HG02798 (cell line): ENCODE data around the gene TFDP1.
"Not testable (repeated sequence)": the region's sequence is repeated elsewhere in the genome, so short reads cannot be mapped to it uniquely, and the experiment has no call there.

ENCODE experiments used
- ATAC-seq: cut with Tn5 transposase; IDR thresholded peaks from one replicate; pipeline ENCODE4 v1.9.1; 2021; ENCODE audit warnings: mild to moderate bottlenecking; ENCODE audit not compliant: unreplicated experiment, poor library complexity

The TFDP1 gene

DNA sequence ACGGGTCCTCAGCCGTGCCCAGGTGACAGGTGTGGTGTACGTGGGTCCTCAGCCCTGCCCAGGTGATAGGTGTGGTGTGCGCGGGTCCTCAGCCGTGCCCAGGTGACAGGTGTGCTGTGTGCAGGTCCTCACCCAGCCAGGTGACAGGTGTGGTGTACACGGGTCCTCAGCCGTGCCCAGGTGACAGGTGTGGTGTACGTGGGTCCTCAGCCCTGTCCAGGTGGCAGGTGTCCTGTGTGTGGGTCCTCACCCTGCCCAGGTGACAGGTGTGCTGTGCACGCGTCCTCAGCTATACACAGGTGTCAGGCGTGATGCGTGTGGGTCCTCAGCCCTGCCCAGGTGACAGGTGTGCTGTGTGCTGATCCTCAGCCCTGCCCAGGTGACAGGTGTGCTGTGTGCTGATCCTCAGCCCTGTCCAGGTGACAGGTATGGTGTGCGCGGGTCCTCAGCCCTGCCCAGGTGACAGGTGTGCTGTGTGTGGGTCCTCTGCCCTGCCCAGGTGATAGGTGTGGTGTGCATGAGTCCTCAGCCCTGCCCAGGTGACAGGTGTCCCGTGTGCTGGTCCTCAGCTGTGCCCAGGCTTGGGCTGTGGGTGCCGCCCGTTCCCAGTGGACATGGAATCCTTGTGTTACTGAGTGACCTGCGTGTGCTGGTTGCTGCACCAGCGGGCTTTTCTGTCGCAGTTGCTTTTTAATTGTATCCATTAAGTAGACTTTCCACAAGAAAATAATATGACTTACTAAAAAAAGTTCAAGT is 9.7 kb downstream of the TFDP1 start:
- ATAC-seq = not testable (repeated sequence)

DNA sequence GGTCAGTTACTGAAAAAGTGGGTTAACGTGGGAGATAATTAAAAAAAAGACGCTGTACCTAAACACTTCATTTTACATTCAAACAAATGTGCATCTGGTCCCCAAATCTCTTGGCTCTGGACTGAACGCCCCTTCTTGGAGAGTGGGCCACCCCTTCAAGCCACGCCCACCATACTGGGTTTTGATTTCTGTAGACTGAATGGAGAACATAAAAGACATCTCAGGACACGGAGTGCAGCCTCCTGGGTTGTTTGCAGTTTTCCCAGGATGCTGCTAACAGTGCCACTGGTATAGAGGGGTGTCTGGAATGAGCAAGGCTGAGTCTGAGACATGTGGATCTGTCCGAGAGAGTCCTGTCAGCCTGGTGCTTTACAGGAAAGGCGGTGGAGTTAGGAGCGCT is 10.6 kb downstream of the TFDP1 start:
- no peak for ATAC-seq

DNA sequence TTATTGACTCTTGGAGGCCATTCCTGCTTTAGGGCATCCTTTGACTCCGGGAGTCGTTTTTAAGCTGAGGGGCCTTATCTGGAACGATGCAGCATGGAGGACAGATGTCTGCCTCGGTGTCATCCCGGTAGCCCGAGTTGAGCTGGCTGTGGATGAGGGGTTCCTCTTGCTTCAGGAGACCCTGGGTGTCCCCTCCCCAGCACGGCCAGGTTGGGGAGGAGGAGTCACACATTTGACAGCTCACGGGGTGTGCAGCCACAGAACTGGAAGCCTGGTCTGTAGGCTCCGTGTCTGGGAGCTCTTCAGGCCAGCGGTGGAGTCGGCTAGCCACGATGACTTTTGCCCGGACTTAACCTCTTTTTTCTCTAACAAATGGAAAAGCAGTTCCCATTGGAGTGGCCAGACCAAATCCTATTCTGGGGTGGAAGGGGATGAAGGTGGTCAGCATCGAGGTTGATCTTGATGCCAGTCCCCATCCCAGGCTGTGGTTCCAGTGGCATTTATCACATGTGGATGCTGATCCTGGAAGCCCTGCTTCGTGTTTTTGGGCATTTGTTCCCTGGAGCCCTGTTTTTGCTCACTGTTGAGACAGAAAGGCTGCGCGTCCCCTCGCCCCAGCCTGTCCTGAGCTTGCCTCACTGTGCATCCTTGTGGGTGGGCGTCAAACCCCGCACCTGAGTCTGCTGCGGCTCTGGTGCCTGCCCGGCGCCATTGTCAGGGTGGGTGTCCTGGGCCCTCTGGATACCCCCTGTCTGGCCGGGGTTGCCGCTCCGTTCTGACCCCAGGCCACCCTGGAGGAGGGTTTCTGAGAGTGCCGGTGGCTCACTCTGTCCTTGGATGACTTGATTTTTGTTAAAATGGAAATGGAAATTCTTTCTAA is 12.0 kb downstream of the TFDP1 start:
- ATAC-seq = no peak

DNA sequence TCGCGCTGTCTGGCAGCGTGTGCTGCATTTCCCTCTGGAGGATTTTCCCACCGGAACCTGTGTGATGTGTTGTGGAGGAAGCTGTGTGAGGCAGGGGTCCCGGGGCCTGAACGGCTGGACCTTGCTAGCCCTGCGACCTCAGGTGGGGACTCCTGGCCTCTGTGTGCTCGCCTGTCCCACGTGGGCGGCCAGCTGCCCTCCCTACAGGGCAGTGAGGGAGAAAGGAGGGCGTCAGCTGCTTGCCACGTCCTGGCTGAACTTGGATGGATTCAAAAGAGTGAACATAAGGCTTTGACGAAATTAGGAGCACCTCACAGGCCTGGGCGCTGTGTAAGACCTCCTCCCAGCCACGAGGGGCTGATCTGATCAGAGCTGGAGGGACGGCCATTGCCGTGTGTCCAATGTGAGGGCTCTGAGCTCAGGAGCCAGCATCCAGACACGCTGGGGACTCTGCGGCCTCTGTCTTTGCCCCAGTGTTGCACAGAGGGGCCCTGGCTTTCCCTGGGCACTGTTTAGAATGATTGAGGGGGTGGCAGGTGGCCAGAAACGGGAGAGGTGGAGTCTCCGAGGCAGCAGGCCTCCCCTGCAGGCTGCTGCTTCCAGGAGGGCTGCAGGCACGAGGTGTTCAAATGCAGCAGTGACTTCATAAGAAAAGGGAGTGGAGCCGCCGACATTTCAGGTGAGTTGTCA is 13.0 kb downstream of the TFDP1 start:
- no peak for ATAC-seq

DNA sequence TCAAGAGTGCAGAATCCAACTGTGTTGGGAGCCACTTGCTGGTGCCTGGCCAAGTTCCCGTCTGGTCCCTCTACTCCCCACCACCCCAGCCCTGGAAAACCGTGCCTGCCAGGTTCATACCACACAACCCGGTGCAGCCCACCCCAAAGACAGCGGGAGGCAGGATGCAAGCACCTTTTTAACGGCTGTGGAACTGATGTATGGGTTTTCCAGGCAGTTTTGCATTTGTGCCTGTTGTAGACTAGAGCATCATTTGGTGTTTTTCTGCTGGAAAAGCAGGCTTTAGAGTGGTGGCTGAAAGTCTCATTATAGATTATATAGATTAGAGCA is 13.5 kb downstream of the TFDP1 start:
- no peak for ATAC-seq

DNA sequence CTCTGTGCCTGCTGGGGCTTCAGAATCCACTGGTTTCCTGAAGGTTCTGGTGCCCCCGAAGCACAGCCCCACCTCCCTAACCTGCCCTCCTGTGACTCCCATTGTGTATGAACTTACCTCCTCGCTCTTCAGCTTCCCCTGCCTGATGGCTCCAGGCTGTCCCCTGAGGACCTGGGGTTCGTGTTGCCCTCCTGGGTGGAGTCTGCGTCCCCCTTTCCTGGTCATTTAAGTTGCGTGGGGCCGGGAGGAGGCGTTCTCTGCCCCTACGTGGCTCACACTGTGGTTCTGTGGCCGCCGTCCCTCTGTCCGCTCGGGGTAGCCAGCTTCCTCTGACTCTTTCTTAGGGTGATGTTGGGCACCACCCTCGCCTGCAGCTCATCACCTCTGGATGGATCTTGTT is 13.9 kb downstream of the TFDP1 start:
- no peak for ATAC-seq

DNA sequence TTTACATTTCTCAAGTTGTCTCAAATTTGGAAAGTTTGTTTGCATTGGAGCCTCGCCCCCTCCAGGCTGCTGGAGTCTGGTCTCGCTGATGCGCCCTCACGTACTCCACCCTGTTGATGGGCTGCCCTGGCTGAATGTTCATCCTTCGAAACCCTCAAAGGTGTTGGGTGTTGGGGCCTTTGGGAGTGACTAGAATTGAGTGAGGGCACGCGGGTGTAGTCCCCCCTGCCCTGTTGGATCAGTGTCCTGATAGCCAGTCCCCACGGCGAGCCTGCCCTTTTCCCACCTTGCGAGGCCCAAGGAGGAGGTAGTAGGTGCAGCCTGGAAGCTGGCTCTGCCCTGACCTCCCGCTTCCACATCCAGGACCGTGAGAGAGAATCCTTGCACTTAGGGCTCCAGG is 14.8 kb downstream of the TFDP1 start:
- no peak for ATAC-seq

DNA sequence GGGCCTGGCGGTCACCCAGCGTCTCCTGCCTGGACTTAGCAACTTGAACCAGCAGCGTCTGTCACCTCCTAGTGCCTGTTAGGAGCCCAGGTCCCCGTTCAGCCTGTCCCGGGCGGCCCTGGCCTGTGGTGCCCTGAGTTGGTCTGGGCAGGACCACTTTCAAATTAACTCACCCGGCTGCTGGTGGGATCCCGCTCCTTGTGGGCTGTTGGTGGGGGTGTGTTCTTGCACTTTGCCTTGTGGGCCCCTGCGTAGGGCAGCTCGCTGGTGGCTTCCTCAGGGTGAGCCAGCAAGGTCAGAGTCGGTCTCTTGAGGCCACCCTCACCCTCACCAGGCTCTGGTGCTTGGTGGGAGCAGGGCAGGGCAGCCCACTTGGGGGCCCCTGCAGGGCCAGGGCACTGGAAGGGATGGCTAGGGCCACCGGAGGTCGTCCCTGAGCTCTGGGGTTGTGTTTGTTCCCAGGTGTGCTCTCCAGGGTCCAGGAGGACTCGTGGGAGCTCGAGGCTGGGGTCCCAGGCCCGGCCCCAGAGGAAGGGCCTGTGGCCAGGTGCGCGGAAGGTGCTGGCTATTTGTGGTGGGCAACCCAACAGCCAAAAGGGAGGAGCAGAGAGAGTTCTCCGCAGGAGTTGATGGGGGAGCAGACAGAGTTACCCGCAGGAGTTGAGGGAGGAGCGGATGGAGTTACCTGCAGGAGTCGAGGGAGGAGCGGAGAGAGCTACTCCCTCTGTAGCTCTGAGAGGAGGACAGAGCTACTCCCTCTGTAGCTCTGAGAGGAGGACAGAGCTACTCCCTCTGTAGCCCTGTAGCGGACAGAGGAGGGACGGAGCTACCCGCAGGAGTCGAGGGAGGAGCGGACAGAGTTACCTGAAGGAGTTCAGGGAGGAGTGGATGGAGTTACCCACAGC is 16.9 kb downstream of the TFDP1 start:
- no peak for ATAC-seq

DNA sequence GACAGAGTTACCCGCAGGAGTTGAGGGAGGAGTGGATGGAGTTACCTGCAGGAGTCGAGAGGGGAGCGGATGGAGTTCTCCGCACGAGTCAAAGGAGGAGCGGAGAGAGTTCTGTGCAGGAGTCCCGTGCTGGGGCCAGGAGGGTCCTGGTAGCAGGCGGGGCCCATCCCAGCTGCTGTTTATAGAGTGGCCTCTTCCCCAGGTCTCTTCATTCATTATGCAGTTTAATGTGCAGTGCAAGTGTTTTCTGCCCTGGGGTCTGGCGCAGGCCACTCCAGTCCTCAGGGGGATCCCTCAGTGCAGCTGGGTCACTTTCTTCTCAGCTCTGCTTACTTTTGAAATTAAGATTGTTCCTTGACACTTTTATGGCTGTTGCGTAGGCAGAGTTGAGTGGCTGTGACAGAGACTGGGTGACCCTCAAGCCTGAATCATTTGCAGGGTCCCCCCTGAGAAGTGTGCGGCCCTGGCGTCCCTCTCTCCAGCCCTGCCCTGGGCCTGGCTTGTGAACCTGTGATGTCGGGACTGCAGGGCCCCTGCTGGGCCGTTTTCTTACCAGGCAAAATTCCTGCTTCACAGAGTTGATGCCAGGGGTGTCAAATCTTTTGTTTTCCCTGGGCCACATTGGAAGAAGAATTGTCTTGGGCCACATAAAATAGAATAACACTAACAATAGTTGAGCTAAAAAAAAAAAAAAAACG is 17.9 kb downstream of the TFDP1 start:
- no peak for ATAC-seq

DNA sequence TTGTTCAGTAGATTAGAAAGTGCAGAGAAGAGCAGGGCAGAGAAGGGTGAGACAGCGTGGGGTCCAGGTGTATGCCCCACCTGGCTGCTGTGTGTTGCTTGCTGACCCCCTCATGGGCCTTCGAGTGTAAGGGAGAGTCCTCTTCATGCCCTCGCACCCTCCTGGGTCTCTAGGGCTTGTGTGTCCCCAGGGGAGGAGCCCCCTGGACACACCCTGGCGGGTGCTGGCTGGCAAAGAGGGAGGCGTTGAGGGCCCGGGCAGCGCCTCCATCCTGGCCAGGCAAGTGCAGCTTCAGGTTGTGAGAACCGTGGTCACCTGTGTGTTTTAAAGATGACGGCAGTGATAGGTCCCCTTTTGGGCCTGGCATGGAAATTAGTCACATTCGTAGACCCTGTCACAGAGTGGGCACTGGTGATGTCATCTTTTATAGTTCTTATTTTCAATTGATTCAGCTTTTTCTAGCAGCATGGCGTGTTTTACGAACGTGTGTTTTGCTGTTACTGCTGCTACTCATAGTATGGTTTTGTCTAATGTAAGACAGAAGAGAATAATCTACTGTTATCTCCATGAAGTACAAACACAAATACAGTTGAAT is 18.7 kb downstream of the TFDP1 start:
- ATAC-seq = no peak

DNA sequence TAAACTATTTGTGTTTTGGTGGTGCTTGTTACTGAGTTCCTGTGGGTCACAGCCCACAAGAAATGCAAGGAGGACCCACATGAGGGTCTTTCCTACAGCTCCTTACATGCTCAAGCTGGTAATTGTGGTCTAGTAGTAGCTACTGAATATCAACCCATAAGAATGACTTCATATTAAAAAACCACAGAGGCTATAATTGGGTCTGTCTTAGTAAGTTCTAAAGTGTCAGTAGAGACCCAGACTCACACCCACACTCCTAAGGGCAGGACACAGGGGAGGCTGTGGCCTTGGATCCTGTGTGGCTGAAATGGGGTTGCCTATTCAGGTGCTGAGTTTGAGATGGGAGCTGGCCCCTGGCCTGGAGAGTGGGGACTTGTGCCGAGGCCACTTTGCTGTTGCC is 19.6 kb downstream of the TFDP1 start:
- ATAC-seq = peak; percentile 63

DNA sequence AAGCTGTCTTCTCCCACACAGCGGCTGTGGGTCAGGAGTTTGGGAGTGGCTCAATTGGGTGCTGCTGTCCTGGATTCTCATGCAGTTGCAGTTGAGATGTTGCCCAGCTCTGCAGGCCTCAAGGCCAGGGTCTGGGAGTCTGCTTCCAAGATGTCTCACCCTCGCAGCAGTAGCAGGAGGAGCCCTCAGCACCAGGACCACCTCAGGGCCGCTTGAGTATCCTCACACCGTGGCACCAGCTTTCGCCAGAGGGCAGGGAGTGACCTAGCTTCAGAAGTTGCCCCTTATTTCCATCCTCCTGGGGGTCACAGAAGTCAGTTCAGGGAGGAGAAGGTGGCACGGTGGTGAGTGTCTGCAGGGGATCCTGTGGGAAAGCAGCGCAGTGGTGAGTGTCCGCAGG is 20.9 kb downstream of the TFDP1 start:
- ATAC-seq = no peak

DNA sequence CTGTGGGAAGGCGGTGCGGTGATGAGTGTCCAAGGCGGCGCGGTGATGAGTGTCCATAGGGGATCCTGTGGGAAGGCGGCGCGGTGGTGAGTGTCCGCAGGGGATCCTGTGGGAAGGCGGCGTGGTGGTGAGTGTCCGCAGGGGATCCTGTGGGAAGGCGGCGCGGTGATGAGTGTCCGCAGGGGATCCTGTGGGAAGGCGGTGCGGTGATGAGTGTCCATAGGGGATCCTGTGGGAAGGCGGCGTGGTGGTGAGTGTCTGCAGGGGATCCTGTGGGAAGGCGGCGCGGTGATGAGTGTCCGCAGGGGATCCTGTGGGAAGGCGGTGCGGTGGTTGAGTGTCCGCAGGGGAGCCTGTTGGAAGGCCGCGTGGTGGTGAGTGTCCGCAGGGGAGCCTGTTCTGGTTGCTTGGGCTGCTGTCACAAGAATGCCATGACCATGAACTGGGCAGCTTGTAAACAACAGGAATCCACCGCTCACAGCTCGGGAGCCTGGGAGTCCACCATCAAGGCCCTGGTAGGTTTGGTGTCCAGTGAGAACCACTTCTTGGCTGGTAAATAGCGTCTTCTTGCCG is 21.4 kb downstream of the TFDP1 start:
- no peak for ATAC-seq

DNA sequence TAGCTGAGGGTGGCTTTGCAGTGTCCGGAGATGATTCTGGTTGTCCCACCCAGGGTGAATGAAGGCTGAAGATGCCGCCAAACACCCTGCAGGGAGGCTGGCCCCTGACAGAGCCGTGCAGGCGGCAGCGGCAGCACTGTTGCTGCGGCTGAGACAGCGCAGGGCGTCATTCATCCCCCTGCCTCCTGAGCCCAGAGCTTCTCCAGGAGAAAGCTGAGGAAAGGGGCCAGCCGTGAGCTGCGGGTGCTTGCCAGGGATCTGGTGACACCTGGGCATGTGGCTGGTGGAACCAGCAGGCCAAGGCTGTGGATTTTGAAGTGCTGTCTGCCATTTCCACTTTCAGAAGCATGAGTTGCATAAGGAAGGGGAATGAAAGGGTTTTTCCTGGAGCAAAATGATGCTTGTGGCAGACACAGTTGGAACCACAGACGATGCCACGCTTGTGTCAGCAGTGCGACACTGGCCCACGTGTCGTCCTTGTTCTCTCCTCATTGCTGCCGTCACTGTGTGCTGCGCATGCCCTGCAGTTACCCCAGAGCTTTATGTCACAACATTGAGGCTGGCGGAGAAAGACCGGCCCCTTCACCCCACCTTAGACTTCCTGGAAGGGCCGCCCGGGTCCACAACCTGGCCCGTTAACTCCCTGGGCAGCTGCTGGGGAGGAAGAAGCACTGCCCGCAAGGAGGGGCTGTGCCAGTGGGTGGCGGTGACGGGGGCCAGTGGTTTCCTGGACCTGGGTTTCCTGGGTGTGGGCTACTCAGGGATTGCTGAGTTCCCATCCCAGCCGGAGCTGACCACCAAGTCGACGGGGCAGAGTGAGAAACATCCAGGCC is 22.7 kb downstream of the TFDP1 start:
- ATAC-seq = no peak

DNA sequence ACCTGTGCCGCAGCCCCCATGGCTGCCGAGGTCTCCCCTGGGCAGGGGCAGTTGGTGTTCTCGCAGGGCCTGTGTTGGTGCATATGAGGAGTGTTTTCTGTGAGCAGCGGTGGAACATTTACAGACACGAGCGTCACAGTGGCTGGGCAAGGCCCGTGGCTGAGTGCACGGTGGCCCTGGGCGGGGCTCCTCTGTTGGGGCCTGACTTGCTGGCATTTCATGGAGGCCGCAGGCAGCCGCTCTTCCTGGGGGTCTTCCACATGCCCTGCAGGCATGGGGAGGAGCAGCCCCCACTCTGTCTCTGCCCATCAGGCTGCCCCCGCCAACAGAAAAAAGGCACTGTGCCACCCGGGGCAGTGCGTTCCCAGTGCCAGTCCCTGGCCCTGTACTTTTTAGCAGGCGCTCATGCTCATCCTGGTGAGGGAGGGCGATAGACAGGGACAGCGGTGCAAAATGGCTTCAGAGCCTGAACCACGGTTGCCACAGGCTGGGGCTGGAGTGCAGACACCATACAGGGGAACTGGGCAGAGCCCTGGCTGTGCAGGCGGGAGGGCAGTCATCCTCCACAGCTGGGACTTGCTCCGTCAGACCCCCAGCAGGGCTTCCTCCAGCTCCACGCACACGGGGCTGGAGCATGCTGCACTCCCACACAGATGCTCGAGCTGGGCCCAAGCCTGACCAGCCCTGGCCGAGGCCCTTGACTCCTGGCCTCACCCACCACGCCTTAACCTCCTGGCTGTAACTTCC is 23.5 kb downstream of the TFDP1 start:
- ATAC-seq = no peak

DNA sequence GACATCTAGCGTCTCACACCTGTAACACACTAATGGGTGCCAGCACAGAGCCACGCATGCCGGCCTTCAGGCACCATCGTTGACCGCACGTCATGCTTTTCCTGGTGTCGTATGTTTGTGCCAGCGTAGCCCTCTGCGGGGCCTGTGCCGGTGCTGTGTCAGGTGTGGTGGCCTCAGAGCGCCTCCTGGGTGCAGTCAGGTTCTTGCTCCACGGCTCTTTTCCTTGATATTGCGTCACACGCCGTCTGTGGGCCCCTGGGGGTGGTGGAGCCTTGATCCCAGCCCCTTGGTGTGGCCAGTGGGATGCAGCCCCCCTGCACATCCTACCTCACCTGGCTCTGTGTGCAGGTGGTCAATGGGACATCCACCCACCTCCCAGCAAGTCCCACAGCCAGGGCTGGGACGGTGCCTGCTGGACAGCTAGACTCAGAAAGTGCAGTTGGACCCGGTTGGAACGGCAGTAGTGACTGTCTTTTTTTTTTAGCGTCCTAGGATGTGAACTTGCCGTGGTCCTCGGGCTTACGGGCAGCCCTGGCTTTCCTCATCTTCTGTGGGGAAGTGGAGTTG is 24.5 kb downstream of the TFDP1 start:
- ATAC-seq = no peak

DNA sequence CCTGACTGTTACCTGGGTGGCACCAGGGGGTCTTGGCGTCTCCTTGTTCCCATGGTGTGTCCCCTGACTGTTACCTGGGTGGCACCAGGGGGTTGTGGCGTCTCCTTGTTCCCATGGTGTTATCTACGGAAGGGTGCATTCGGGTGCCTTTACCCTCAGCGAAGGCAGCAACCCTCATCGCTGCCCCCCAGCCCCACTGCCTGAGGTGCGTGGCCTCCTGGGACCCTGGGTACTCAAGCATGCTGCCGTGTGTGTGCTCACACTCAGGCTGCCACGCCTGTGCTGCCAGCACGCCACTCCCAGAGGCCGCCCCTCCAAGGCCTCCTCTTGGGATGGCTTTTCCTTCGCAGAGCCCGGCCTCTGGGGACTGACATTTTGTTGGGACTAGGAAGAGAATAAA is 25.1 kb downstream of the TFDP1 start:
- no peak for ATAC-seq
